OCI-M2 (cell line): ENCODE results near the gene BPIFB2.
"Not testable (repeated sequence)": the region's sequence is repeated elsewhere in the genome, so short reads cannot be mapped to it uniquely, and the experiment has no call there.

Experiments
- DNase-seq: peaks from one replicate; lab custom pipeline; 2025; ENCODE audit not compliant: unreplicated experiment; lab: John Stamatoyannopoulos, UW

Gene BPIFB2, protein sequence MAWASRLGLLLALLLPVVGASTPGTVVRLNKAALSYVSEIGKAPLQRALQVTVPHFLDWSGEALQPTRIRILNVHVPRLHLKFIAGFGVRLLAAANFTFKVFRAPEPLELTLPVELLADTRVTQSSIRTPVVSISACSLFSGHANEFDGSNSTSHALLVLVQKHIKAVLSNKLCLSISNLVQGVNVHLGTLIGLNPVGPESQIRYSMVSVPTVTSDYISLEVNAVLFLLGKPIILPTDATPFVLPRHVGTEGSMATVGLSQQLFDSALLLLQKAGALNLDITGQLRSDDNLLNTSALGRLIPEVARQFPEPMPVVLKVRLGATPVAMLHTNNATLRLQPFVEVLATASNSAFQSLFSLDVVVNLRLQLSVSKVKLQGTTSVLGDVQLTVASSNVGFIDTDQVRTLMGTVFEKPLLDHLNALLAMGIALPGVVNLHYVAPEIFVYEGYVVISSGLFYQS

DNA sequence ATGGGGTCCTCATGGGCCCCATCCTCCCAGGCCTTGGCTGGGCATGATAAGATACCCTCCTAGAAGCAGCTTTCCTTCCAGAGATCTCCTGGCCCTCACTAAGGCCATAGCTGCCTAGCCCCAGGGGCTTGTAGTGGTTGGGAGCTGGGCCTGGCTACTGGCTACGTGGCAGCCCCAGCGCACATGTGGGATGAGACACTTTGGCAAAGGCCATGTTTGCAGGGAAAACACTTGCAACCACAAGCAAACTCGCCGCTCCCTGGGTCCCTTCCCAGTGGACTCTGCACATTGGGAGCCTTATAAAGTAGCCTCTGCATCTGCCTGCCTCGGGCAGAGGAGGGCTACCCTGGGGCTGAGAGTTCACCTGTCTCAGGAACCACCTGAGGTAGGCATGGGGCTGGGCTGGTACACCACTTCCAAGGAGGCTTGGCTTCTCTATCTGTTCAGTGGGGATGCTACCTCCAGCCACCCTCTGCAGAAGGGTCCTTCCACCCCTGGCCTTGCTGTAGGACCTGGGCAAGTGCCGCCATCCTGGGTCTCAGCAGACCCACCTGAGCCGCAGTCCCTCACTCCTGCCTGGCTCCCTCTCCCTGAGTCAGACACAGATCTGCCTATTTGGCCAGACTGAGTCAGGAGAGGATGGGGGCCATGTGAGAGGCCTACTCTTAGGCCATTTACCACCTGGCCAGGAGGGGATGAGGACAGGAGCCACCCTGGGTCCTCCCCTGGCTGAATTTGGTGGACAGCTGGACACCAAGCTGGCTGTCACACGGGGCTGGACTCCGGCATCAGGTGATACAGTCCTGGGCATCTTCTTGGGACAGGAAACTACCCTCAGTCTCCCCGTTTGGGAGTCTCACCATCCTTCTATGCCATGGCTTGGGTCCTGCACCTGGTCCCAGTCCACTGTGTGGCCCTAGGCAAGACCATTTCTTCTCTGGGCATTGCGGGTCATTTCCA, at the start of gene BPIFB2:
Gene BPIFB2 (plus strand): TSS at position 329 of the 960 bp plus-strand sequence. CDS start 871 bp downstream, outside the sequence.
- DNase-seq, result no peak

DNA sequence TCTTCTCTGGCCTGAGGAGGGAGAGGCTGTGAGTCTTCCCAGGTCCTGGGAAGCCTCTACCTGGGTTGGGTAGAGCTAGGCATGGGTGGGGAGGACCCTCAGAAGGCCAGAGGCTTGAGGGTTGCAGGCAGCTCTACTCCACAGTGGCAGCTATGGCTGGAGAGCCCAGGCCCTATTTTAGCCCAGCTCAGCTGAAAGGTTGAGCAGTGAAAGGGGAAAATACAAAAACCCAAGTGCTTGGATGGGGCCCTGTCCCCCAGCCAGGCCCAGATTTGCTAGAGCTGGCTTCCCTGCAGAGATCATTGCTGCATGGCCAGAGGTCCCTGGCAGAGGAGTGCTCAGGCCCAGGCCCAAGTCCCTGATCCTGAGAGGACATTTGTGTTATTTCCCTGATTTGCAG, 48.9 kb upstream of the BPIFB2 start:
- no peak for DNase-seq

DNA sequence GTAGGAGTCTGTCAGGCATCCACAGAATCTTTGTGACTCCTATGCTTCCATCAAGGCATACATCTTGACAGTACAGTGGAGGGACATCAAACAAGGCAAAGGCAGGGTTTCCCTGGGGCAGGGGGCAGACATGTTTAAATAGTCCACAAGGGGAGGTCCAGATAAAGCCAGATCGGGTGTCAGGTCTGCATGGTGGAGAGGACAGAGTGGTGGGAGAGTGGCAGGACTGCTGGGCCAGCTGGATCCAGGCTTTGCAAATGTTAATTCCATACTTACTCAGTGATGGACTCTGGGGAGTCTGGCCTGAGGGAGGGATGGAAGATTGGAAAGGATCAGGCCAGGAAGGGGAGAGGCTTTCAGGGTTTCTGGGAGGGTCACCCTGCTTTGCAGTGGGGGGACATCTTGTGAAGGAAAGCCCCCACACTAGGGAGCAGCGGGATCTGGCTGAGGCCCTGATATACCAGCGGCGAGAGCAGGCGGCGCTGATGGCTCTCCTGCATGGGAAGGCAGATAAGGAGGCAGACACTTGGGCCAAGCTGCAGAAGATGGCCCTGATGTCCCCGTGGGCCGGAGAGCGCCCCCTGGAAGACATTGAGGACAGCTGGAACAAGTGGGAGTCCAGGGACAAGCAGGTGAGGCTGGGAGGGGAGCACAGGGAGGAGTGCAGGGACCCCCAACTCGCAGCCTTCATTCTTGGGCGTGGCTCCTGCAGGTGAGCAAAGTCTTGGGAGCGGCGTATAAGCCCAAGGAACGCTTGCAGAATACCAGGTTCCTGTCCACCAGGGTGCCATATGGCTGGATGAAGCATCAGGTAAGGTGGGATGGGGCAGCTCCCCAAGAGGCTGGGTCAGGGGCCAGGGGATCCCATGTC, 47.9 kb upstream of the BPIFB2 start:
- no peak for DNase-seq

DNA sequence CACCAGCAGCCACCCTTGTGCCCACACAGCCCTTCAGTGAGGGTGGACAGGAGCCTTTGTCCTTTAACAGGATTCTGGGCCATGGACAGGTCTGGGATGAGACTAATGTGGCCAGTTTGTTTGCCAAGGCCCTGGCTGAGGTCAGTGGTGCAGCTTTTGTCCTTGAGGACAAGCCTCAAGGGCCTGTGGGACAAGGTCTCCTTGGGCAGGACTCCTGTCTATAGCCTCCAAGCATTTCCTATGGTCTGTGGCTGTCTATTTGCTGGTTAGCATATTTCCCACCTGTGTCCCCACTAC, 47.3 kb upstream of the BPIFB2 start:
- no peak for DNase-seq

DNA sequence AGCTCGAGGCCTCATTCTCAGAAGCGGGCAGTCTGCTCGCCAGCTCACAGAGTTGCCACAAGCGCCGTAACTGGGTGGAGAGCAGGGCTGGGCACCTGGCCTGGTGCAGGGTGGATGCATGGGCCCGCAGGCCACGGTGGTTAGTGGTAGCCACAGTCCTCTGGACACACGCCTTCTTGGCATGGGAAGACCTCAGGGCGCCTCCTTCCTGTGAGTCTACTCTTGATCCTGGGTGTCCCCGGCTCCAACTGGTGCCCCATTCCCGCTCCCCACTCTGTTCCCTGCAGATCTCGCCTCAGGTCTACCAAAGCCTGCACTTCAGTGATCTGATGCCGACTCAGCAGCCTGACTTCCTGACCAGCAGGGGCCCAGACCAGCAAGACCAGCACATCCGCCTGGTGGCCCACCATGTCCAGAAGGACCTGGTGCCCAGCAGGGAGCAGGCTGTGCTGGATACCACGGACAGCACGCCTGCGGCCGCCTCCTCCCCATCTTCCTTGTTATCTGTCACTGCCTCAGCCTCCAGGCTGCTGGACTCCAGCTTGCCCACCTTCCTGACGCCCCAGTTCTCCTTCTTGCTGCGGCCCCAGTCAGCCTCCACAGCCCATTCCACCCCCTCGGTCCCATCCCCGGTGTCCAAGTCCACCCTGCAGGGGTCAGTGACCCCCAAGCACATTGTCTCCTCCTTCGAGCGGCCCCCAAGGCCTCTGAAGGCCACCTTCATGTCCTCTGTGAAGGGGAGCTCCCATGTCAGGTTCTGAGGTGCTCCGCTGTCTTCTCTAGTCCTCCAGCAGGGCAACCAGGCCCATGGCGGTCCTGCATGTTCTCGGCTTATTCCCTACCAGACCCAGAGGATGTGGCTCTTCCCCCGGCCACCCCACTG, 46.4 kb upstream of the BPIFB2 start:
- DNase-seq, result no peak

DNA sequence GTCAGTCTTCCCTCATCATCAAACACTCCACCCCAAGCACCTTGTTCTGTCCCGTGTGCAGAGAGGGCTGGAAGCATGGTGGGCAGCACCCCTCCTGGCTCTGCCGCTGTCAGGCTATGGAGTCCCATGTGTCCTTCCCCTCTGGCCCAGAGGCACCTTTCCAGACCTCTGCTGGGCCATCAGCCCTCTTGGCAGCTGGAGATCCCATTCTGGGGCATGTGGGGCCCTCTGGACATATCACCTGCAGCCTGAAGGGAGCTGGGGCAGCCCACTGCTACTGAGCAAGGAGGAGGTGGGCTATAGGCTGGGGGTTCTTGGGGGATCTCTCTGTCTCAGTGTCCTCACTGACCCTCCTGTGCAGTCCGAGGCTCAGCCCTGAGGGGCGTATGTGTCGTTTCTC, 45.5 kb upstream of the BPIFB2 start:
- DNase-seq, result no peak

DNA sequence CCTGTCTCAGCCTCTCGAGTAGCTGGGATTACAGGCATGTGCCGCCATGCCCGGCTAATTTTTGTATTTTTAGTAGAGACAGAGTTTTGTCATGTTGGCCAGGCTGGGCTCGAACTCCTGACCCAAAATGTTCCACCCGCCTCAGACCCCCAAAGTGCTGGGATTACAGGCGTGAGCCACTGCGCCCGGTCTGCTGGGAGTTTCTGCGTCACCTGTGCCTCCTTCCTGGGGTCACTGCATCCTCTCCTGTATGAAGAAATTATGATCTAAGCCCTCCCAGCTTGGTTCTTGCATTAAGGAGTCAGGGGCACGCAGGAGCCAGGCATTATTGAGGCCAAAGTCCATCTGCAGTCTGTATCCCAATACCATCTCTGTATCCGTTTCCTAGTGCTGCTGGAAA, 44.9 kb upstream of the BPIFB2 start:
- DNase-seq, result not testable (repeated sequence)

DNA sequence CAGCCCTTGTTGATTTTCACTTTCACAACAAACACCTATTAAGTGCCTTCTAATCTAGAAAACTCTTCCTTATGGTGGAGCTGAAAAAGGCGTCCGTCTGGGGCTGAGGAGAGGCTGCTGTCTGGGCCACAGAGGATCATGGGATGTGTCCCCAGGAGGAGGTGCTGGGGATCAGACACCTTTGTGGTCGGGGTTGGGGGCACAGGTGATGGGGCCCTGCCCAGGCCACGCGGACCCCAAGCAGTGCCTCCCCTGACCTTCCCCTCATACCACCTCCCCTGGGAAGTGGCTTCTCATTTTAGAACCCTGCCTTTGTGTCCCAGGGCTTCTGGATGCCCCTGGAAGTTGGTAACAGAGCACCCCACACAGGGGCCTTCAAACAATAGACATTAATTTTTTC, 44.3 kb upstream of the BPIFB2 start:
- no peak for DNase-seq

DNA sequence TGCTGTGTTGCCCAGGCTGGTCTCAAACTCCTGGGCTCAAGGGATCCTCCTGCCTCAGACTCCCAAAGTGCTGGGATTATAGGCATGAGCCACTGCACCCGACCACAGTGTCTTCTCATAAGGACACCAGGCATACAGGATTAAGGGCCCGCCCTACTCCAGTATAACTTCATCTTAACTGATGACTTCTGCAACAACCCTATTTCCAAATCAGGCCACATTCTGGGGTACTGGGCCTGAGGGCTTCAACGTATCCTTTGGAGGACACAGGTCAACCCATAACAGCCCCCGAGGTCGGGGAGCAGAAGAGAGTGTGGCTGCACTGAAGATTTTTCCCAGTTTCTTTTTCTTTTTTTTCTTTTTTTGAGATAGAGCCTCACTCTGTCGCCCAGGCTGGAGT, 42.9 kb upstream of the BPIFB2 start:
- DNase-seq, result no peak

DNA sequence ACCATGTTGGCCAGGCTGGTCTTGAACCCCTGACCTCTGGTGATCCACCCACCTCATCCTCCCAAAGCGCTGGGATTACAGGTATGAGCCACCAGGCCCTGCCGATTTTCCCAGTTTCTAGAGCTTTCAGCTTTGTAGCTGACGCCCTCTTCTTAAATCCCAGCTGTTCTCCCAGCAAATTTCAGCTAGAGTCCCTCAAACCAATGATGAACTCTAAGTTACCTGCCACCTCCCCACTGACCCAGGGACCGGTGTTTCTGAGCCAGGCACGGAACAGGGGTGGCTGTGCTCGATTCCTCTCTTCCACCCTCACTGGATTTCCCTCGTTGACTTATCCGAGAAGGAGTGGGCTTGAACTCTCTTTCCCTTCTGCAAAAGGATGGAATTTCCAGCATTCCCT, 42.4 kb upstream of the BPIFB2 start:
- DNase-seq, result no peak

DNA sequence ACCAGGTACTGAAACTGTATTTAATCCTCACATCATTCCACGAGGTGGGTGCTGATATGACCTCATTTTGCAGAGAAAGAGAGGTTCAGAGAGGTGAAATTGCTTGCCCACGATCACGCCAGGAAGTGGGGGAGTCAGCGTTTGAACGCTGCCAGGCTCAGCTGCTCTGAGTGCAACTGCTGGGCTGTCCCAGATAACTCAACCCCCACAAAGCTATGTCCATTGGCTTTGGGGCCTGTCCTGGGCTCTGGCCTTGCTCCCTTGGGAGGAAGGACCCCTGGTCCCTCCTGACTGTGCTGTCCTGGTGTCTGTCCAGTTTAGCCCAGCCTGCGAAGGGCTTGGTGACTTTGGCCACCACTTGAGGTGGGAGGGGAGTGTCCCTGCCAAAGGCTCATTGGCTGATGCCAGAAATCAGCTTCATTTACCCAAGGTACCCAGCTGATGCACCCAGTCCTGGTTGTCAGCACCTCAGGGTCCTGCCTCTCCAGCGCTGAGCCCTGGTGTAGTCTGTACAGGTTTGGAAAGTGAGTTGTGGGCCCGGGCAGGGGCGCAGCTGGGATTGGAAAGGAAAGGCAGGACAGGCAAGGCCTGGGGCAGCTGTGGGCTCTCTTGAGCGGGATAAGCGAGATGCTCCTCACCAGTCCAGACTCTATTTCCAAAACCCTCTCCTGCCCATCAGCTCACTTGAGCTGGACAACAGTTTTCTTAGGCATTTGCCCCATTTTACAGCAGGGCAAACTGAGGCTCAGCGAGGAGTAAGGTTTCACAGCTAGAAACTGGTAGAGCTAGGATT, 41.7 kb upstream of the BPIFB2 start:
- no peak for DNase-seq

DNA sequence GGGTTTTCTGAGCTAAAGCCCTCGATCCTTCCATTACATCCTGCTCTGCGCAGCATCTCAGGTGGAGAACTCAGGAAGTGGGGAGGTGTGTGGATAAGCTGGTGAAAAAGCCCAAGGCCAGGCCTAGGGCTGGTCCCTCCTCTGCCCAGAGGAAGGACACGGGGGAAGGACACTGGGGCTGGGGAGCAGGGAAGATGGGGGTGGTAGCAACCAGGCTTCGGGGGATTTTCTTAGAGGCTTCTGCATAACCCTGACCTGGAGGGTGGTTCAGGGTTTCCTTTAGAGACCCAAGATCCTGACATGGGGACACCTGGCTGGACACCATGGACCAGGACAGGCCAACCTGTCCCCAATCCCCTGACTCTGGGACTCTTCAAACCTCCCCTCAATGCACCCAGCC, 41.1 kb upstream of the BPIFB2 start:
- no peak for DNase-seq

DNA sequence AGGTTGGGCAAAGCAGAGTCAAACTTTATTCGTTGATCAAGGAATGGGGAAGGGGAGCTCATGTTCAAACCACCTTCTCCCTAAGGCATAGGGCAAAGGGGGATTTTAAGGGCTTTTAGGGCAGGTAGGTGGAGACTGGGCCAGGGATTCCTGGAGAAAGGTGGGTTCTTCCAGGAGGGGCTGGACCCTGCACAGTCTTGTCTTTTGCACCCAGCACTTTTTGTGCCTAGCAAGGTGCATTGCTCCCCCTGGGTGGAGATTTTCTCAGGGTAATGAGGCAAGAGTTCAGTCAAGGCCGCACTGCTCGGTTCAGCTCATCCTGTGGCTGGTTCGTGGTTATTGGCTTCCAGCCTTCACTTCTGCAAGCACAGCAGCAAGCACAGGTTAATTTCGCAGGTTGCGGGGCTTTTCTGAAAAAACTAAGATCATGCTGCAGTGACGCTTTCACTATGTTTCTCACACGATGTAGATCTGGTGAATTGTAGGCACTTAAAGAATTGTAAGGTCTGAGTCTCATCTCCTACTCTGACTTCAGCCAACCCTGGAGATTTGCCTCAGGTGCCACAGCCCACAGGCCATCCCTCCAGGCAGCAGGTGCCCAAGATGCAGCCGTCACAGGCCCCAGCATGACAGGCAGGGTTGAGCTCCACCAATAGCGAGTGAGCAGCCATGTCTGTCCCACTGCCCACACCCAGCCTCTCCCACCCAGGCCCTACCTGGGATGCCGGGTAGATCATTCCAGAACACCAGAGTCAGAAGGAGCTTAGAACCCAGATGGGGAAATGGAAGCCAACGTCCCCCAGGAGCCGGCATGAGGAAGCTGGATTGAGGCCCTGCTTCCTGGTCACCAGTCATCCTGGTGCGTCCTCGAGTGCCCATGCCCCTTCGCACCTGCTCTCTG, 40.4 kb upstream of the BPIFB2 start:
- no peak for DNase-seq

DNA sequence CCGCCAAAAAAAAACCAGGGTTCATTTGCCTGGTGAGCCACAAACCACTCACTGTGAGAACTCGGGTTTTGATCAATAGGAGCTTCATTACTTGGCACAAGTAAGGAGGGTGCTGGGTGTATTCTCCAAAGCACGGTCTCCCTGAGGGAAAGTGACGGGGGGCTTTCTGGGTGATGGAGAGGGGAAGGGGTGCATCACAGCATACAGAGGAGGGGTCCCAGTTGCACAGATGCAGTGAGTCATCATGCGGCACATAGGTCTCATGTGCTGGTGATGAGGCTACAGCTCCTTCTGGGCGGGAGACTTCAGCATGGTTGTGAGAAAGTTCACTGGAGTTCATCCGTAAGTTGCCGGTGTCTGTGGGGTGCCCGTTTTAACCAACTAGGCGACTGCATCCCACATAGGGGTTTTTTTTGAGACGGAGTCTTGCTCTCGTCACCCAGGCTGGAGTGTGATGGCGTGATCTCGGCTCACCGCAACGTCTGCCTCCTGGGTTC, 39.5 kb upstream of the BPIFB2 start:
- DNase-seq, result no peak

DNA sequence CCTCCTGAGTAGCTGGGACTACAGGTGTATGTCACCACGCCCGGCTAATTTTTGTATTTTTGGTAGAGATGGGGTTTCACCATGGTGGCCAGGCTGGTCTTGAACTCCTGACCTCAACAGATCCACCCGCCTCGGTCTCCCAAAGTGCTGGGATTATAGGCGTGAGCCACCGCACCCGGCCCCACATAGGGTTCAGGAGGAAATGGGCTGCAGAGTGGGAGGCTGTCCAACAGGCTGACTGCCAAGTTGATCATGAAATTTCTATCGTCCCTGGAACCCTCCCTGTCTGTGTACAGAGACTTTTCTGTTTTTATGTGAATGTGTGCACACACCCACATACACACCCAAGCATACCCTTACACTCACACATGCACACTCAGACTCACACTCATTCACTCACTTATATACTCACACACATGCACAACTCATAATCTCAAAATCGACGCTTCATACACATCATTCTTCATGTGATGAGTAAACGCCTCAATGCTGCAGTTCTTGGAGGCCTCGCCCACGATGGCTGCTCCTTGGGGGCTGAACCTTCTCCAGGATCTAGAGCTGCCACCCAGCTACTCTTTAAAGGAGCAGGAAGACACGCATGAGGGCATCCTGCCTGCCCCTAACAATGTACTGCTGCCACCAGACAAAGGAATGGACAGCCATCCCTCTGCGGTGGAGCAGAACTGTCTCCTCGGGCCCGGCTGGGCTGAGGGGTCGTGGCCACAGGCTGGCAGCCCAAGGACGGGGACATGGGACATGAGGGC, 38.8 kb upstream of the BPIFB2 start:
- DNase-seq, result no peak

DNA sequence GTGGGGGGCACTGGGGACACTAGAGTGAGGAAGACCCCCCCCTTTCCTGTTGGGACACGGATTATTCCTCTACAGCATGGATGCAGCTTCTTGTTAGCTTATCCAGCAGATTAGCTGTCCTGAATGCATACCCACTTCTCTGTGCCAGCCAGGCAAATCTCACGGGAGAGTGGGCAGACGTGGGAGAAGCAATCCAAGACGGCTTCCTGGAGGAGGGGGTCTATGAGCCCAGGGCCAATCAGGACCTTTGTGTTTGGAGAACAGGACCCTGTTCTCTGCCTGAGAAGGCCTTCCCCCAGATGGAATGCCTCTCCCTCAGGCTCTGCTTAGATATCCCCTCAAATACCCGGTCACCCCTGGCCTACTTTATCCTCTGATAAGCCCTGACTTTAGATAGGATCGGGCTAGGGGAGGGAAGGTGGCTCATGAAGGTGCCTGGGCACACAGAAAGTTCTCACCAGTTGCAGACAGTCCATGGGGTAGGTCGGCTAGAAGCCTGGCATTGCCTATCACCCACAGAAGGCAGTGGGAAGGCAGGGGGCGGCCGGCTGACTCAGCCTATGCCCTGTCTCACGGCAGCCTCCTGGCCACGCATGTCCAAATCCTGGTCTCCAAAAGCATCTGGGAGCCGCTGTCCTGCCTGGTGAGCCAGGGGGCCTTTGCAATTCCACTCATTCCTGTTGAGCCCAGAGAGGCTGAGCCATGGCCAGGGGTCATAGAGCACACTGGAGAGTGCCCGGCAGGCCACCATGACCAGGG, 38.0 kb upstream of the BPIFB2 start:
- no peak for DNase-seq
